Endothelial cell (in vitro differentiated cells): ENCODE measurements around the gene ARID1B. TPM values are rescaled to one million over a fixed set of nuclear protein-coding genes. Genes with fewer than 3 reads are reported as not detected.

Source experiments
- DNase-seq: peaks from one replicate; pipeline ENCODE4 v3.0.0; 2021; ENCODE audit warnings: low spot score
- H3K27ac Mint-ChIP-seq: one replicate; pipeline ENCODE4 v1.8.0; 2021; ENCODE audit warnings: mixed read lengths, inconsistent platforms; ENCODE audit not compliant: unreplicated experiment
- H3K27me3 Mint-ChIP-seq: one replicate; pipeline ENCODE4 v1.8.0; 2021; ENCODE audit warnings: mild to moderate bottlenecking, moderate library complexity, mixed read lengths, inconsistent platforms; ENCODE audit not compliant: unreplicated experiment
- H3K36me3 Mint-ChIP-seq: one replicate; pipeline ENCODE4 v1.8.0; 2021; ENCODE audit warnings: mild to moderate bottlenecking, low read depth, mixed read lengths, inconsistent platforms; ENCODE audit not compliant: unreplicated experiment
- H3K4me1 Mint-ChIP-seq: one replicate; pipeline ENCODE4 v1.8.0; 2021; ENCODE audit warnings: mild to moderate bottlenecking, mixed read lengths, inconsistent platforms; ENCODE audit not compliant: unreplicated experiment
- H3K4me3 Mint-ChIP-seq: one replicate; pipeline ENCODE4 v1.8.0; 2021; ENCODE audit warnings: mild to moderate bottlenecking, mixed read lengths, inconsistent platforms; ENCODE audit not compliant: unreplicated experiment
- H3K9me3 Mint-ChIP-seq: one replicate; pipeline ENCODE4 v1.8.0; 2021; ENCODE audit warnings: mixed read lengths, inconsistent platforms; ENCODE audit not compliant: unreplicated experiment
- total RNA-seq: library from RNA; stranded (reverse); fragmentation: NEBNext Ultra II Directional; extraction: Animal tissue kit (Norgen Biotek cat#: 25700); gene quantifications from one replicate; pipeline ENCODE4 v1.2.1, GENCODE V29; 2021; ENCODE audit not compliant: unreplicated experiment
- TF ChIP-seq, protein P1 (sequence below): fragments of 200-600 bp; sonication (generic); IDR thresholded peaks from one replicate; pipeline ENCODE4 v1.5.0; 2021; ENCODE audit warnings: antibody characterized with exemption; ENCODE audit not compliant: unreplicated experiment

Gene ARID1B
- total RNA-seq, 1 donor from 2014 or later, result 104 TPM

DNA sequence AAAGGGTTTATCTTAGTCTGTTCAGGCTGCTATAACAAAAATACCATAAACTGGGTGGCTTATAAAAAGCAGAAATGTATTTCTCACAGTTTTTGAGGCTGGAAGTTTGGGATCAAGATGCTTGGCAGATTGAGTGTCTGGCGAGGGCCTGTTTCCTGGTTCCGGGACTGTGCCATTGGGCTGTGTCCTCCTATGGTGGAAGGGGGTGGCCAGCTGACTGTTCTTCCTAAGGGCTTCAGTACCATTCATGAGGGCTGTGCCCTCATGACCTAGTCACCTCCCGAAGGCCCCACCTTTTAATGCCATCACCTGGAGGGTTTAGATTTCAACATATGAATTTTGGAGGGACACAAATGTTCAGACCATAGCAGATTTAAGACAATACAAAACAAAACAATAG lies 91.2 kb downstream of the ARID1B start:
- Mint-ChIP-seq H3K27ac (peak overlapping the region; percentile 70), H3K36me3 (peaks cover 6% of the 10 kb centered on the region), H3K4me3 (no peak overlapping the region), H3K27me3 (peaks cover 6% of the 10 kb centered on the region), H3K4me1 (peaks cover 55% of the 10 kb centered on the region), H3K9me3 (no peaks in the 10 kb centered on the region)
- no peak for DNase-seq
- TF ChIP-seq, protein P1, sequence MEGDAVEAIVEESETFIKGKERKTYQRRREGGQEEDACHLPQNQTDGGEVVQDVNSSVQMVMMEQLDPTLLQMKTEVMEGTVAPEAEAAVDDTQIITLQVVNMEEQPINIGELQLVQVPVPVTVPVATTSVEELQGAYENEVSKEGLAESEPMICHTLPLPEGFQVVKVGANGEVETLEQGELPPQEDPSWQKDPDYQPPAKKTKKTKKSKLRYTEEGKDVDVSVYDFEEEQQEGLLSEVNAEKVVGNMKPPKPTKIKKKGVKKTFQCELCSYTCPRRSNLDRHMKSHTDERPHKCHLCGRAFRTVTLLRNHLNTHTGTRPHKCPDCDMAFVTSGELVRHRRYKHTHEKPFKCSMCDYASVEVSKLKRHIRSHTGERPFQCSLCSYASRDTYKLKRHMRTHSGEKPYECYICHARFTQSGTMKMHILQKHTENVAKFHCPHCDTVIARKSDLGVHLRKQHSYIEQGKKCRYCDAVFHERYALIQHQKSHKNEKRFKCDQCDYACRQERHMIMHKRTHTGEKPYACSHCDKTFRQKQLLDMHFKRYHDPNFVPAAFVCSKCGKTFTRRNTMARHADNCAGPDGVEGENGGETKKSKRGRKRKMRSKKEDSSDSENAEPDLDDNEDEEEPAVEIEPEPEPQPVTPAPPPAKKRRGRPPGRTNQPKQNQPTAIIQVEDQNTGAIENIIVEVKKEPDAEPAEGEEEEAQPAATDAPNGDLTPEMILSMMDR, result no peak

DNA sequence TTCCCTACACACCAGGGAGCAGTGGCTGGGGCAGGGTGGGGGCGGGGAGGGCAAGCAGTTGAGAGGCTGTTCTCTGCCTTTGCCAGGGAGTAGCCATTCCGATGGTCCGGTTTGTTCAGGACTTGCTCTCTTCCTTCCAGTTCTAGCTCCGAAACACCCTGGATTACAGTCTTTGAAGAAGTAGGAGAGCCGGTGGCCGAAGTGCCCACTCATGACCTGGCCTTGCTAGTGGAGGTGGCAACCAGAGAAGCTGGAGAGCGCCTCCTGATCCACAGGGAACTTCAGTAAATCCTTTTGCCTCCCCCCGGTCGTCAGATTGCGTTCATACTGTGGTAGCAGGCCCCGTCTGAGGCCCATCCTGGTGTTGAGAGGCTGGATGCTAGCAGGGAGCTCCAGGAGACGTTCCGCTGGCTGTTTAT lies 92.8 kb downstream of the ARID1B start:
- Mint-ChIP-seq H3K27ac (peak overlapping the region; percentile 38), H3K27me3 (peaks cover 8% of the 10 kb centered on the region), H3K4me3 (peak overlapping the region; percentile 14), H3K36me3 (peaks cover 11% of the 10 kb centered on the region), H3K4me1 (peaks cover 63% of the 10 kb centered on the region), H3K9me3 (no peaks in the 10 kb centered on the region)
- TF ChIP-seq, protein P1, result no peak
- DNase-seq, result no peak

DNA sequence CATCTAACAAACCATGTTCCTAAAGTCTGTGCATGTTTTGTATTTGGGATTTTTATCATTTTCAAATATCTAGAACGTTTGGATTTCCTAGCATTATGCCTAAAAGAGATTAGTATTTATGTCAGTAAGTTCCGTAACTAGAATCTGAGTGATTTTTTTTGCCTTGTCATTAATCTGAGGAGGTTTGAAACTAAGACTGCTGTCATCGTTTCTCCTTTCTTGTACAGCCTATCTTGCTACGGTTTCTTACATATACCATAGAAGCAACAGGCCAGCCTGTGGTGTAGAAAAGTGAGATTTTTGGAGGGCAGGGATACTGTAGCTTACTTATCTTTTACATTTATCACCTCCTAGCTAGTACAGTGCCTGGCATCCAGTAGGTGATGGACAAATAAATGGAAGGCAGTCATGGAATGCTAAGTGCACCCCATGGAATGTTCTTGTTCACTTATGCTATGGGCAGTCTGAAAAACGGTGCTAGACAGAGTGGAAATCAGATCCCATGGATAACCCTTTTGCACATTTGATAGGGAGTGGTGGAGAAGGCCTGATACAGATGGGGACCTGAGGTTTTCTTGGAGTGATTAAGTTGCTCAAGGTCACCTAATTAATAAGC lies 93.9 kb downstream of the ARID1B start:
- Mint-ChIP-seq H3K9me3 (no peaks in the 10 kb centered on the region), H3K4me1 (peaks cover 61% of the 10 kb centered on the region), H3K36me3 (peaks cover 5% of the 10 kb centered on the region), H3K27ac (no peak overlapping the region), H3K27me3 (peaks cover 5% of the 10 kb centered on the region), H3K4me3 (no peak overlapping the region)
- TF ChIP-seq, protein P1, result no peak
- DNase-seq, result no peak

DNA sequence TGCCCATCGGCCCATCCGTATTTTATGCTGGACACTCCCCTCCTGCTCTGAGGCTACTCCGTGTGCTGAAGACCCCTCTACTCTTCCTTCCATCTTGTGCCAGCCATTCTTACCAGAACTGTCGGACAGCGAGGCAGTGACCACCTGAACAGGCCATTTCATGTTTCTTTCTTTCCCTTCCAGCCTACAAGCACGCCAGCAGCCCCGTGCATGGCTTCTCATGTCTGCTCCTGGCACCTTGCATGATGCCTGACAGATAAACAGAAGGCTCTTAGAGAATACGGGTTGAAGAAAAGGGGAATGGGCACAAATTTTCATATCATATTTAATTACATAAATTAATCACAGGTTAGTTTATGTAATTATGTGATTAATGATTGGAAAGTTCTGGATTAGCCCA lies 95.7 kb downstream of the ARID1B start:
- TF ChIP-seq, protein P1, result no peak
- Mint-ChIP-seq H3K27me3 (peaks cover 5% of the 10 kb centered on the region), H3K27ac (peak overlapping the region; percentile 50), H3K36me3 (peaks cover 5% of the 10 kb centered on the region), H3K9me3 (no peaks in the 10 kb centered on the region), H3K4me1 (peaks cover 42% of the 10 kb centered on the region), H3K4me3 (no peak overlapping the region)
- DNase-seq, result no peak

DNA sequence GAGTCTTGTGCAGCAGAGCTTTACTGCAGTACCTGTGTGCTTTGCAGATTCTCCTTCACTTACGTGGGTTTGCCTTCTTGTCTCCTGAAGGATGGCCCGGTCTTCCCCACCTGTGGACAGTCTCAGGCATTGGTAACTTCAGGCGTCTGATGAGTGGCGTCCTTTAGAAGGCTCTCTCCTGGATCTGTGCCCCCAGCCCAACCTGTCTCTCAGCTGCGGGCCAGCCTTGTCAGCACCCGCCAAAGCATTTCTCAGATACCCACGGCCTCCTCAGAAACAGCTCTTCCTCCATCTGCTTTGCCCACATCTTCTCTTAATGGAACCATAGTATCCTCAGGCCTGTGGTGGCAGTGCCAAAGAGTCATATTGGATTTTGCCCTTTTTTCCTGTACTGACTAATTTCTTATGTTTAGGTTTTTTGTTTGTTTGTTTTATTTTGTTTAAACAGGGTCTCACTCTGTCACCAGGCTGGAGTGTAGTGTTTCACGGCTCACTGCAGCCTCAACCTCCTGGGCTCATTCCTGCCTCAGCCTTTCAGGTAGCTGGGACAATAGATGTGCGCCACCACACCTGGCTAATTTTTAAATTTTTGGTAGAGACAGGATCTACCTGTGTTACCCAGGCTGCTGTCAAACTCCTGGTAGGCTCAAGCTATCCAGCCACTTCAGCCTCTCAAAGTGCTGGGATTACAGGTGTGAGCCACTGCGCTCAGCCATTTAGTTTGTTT lies 96.6 kb downstream of the ARID1B start:
- Mint-ChIP-seq H3K9me3 (no peaks in the 10 kb centered on the region), H3K36me3 (peaks cover 5% of the 10 kb centered on the region), H3K4me1 (peaks cover 37% of the 10 kb centered on the region), H3K4me3 (no peak overlapping the region), H3K27me3 (peaks cover 5% of the 10 kb centered on the region), H3K27ac (no peak overlapping the region)
- DNase-seq, result no peak
- TF ChIP-seq, protein P1, result no peak
